Measurements from ENCODE around the gene RIMBP2.

RIMBP2 gene

DNA sequence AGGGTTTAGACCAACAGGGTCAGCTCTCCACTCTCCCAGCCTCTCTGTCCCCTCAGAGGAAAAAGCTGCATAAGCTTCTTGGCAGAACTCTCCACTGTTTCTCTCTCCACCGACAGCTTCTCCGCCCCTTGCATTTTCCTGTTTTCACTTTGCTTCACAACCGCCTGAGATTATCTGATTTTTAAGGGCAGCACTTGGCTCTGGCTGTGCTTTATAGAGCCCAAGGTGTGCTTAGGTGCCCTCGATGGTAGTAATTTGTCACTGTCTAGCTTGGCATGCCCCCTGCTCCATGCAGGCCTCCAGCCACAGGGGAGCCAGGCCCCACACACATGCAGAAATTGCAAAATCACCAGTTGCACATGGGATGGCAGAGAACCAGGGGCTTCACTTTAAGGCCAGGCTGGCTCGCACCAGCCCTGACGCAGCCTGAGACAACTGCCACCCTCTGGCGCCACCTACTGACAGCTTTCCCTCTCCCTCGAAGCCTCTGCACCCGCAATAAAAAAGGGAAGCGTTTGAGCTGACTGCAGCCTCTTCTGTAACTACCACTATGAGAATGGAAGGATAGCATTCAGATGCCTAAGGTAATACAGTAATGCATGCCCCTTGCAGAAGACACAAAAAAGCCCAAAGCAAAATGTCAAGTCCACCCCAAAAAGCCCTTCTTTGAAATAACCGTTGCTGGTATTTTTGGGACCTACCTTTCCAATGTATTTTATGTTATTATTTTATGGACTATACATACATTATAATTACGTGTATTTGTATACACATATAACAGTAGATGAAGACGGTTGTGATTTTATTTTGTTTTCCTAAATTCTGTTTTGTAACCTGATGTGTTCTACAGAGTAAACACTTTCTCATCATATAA, 32.0 kb upstream of the RIMBP2 start:
- no peaks in the 10 kb centered on the region for H3K9me3 ChIP-seq (ENCODE audit: control insufficient read depth, insufficient read depth, low read depth, low read length)
- H3K4me3 ChIP-seq (ENCODE audit: low read depth, low read length), result no peak overlapping the region
- no peak overlapping the region for H3K27ac ChIP-seq (ENCODE audit: extremely low read depth, low read depth, low read length)
- POLR2A ChIA-PET, result interaction anchor here (0.6 kb wide), 1 partner anchor 480 kb away, joined by 8 read pairs; no protein-coding TSS in a partner anchor
- H3K4me1 ChIP-seq (ENCODE audit: control insufficient read depth, insufficient read depth, low read length), result no peaks in the 10 kb centered on the region
- no peaks in the 10 kb centered on the region for H3K36me3 ChIP-seq (ENCODE audit: control insufficient read depth in 2 of 2, insufficient read depth in 1 of 2, low read length in 2 of 2)
- TF ChIP-seq ZNF366 (tag by site-specific recombination; conservative IDR thresholded peaks at IDR 0.05), result no peak
- TF ChIP-seq, protein P1, sequence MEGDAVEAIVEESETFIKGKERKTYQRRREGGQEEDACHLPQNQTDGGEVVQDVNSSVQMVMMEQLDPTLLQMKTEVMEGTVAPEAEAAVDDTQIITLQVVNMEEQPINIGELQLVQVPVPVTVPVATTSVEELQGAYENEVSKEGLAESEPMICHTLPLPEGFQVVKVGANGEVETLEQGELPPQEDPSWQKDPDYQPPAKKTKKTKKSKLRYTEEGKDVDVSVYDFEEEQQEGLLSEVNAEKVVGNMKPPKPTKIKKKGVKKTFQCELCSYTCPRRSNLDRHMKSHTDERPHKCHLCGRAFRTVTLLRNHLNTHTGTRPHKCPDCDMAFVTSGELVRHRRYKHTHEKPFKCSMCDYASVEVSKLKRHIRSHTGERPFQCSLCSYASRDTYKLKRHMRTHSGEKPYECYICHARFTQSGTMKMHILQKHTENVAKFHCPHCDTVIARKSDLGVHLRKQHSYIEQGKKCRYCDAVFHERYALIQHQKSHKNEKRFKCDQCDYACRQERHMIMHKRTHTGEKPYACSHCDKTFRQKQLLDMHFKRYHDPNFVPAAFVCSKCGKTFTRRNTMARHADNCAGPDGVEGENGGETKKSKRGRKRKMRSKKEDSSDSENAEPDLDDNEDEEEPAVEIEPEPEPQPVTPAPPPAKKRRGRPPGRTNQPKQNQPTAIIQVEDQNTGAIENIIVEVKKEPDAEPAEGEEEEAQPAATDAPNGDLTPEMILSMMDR (tag by site-specific recombination; IDR thresholded peaks at IDR 0.05), result peak; percentile 78
- TF ChIP-seq IKZF3 (tag by site-specific recombination; IDR thresholded peaks at IDR 0.05), result no peak
- no peak for TF ChIP-seq ZNF341 (tag by site-specific recombination; IDR thresholded peaks at IDR 0.05; ENCODE audit: low read depth)
- peak; percentile 95 for TF ChIP-seq ZNF654 (tag by site-specific recombination; IDR thresholded peaks at IDR 0.05; ENCODE audit: low read depth)
- no peak for TF ChIP-seq ZNF623 (tag by site-specific recombination; IDR thresholded peaks at IDR 0.05)
- no peak for TF ChIP-seq ZNF16 (tag by site-specific recombination; IDR thresholded peaks at IDR 0.05; ENCODE audit: low read depth)
- TF ChIP-seq ZNF140 (tag by site-specific recombination; IDR thresholded peaks at IDR 0.05), result no peak
- no peak for TF ChIP-seq ZNF76 (tag by site-specific recombination; IDR thresholded peaks at IDR 0.05; ENCODE audit: borderline replicate concordance, low read depth)
- TF ChIP-seq, protein P2, sequence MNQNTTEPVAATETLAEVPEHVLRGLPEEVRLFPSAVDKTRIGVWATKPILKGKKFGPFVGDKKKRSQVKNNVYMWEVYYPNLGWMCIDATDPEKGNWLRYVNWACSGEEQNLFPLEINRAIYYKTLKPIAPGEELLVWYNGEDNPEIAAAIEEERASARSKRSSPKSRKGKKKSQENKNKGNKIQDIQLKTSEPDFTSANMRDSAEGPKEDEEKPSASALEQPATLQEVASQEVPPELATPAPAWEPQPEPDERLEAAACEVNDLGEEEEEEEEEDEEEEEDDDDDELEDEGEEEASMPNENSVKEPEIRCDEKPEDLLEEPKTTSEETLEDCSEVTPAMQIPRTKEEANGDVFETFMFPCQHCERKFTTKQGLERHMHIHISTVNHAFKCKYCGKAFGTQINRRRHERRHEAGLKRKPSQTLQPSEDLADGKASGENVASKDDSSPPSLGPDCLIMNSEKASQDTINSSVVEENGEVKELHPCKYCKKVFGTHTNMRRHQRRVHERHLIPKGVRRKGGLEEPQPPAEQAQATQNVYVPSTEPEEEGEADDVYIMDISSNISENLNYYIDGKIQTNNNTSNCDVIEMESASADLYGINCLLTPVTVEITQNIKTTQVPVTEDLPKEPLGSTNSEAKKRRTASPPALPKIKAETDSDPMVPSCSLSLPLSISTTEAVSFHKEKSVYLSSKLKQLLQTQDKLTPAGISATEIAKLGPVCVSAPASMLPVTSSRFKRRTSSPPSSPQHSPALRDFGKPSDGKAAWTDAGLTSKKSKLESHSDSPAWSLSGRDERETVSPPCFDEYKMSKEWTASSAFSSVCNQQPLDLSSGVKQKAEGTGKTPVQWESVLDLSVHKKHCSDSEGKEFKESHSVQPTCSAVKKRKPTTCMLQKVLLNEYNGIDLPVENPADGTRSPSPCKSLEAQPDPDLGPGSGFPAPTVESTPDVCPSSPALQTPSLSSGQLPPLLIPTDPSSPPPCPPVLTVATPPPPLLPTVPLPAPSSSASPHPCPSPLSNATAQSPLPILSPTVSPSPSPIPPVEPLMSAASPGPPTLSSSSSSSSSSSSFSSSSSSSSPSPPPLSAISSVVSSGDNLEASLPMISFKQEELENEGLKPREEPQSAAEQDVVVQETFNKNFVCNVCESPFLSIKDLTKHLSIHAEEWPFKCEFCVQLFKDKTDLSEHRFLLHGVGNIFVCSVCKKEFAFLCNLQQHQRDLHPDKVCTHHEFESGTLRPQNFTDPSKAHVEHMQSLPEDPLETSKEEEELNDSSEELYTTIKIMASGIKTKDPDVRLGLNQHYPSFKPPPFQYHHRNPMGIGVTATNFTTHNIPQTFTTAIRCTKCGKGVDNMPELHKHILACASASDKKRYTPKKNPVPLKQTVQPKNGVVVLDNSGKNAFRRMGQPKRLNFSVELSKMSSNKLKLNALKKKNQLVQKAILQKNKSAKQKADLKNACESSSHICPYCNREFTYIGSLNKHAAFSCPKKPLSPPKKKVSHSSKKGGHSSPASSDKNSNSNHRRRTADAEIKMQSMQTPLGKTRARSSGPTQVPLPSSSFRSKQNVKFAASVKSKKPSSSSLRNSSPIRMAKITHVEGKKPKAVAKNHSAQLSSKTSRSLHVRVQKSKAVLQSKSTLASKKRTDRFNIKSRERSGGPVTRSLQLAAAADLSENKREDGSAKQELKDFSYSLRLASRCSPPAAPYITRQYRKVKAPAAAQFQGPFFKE (tag by site-specific recombination; IDR thresholded peaks at IDR 0.05; ENCODE audit: borderline replicate concordance), result no peak
- TF ChIP-seq SP3 (tag by site-specific recombination; IDR thresholded peaks at IDR 0.05), result no peak
- peak; percentile 89 for TF ChIP-seq SCRT2 (tag by site-specific recombination; IDR thresholded peaks at IDR 0.05)
- no peak for TF ChIP-seq ZNF37A (tag by site-specific recombination; IDR thresholded peaks at IDR 0.05)
- TF ChIP-seq ZNF791 (tag by site-specific recombination; IDR thresholded peaks at IDR 0.05), result no peak
- TF ChIP-seq GFI1B (tag by site-specific recombination; IDR thresholded peaks at IDR 0.05), result no peak
- TF ChIP-seq, protein P3, sequence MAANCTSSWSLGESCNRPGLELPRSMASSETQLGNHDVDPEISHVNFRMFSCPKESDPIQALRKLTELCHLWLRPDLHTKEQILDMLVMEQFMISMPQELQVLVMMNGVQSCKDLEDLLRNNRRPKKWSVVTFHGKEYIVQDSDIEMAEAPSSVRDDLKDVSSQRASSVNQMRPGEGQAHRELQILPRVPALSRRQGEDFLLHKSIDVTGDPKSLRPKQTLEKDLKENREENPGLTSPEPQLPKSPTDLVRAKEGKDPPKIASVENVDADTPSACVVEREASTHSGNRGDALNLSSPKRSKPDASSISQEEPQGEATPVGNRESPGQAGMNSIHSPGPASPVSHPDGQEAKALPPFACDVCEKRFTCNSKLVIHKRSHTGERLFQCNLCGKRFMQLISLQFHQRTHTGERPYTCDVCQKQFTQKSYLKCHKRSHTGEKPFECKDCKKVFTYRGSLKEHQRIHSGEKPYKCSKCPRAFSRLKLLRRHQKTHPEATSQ (tag by site-specific recombination; IDR thresholded peaks at IDR 0.05), result no peak
- TF ChIP-seq ZSCAN30 (tag by site-specific recombination; IDR thresholded peaks at IDR 0.05), result 0 out of 2 replicates have a peak, but pooled peaks have one; percentile 14
- peak; percentile 44; the same call in 1 of the 2 replicates for TF ChIP-seq ZNF660 (tag by site-specific recombination; IDR thresholded peaks at IDR 0.05)
- TF ChIP-seq REPIN1 (tag by site-specific recombination; IDR thresholded peaks at IDR 0.05; ENCODE audit: low read depth), result no peak
- no peak for TF ChIP-seq KLF8 (tag by site-specific recombination; IDR thresholded peaks at IDR 0.05)
- CTCF ChIA-PET, result interaction anchor here (0.6 to 2.6 kb wide), 14 partner anchors 9 to 708 kb away, joined by 3 to 10 read pairs (median 4); no protein-coding TSS in a partner anchor

Data from HEK293 (cell line).